ENCODE data around the gene DDX25.

DDX25 gene

DNA sequence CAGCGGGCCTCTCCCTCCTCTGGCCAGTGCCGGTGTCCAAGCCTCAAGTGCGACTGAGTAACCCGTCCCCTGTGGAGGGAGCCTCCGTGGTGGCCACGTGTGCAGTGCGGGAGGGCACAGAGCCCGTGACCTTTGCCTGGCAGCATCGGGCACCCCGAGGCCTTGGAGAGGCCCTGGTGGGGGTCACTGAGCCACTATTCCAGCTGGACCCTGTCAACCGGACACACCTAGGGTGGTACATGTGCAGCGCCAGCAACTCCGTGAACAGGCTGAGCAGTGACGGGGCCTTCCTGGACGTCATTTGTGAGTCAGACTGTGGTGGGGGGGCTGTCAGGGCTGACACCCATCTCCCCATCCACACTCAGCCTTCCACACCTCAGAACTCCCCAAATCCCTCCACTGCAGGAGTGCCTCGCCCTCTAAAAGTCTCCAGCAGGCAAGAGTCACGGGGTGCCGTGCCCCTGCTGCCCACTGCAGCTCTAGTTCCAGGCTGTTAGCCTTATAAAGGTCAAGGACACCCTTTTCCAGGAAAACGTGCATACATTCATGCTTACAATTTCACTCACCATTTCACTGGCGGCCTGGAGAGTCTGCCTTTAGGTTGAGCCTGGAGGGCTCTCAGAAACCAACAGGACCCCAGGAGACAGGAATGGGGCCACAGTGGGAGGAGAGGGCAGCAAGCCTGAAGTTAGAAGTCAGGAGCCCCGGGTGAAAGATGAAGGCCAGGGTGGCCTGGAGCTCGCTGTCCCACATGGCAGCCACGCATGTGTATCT lies 44.2 kb downstream of the DDX25 start:
- TF ChIP-seq EZH2 (IDR thresholded peaks at IDR 0.05; ENCODE audit: borderline replicate concordance, low read length), result no peak
- TF ChIP-seq, protein P1, sequence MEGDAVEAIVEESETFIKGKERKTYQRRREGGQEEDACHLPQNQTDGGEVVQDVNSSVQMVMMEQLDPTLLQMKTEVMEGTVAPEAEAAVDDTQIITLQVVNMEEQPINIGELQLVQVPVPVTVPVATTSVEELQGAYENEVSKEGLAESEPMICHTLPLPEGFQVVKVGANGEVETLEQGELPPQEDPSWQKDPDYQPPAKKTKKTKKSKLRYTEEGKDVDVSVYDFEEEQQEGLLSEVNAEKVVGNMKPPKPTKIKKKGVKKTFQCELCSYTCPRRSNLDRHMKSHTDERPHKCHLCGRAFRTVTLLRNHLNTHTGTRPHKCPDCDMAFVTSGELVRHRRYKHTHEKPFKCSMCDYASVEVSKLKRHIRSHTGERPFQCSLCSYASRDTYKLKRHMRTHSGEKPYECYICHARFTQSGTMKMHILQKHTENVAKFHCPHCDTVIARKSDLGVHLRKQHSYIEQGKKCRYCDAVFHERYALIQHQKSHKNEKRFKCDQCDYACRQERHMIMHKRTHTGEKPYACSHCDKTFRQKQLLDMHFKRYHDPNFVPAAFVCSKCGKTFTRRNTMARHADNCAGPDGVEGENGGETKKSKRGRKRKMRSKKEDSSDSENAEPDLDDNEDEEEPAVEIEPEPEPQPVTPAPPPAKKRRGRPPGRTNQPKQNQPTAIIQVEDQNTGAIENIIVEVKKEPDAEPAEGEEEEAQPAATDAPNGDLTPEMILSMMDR (IDR thresholded peaks at IDR 0.05; ENCODE audit: low read length), result no peak
- no peaks in the 10 kb centered on the region for H4K20me1 ChIP-seq (ENCODE audit: insufficient read depth, low read length)
- H3K79me2 ChIP-seq (ENCODE audit: insufficient read depth, low read length), result no peaks in the 10 kb centered on the region

GRCh38 chr11:125949271-125950177 lies 45.2 kb downstream of the DDX25 start:
- Histone ChIP-seq H3K36me3 (ENCODE audit: insufficient read depth, low read length) (no peaks in the 10 kb centered on the region), H3K9me3 (ENCODE audit: low read length) (no peaks in the 10 kb centered on the region), H3F3A (ENCODE audit: insufficient read depth, low read length) (no peaks in the 10 kb centered on the region), H3K9ac (ENCODE audit: low read length) (no peak overlapping the region), H3K4me3 (ENCODE audit: low read depth, low read length, poor library complexity, severe bottlenecking) (no peak overlapping the region), H3K27me3 (ENCODE audit: insufficient read depth, low read length) (no peaks in the 10 kb centered on the region), H3K4me1 (ENCODE audit: insufficient read depth, low read length, severe bottlenecking) (no peaks in the 10 kb centered on the region), H3K79me2 (ENCODE audit: insufficient read depth, low read length) (no peaks in the 10 kb centered on the region), H2AFZ (ENCODE audit: low read length) (no peak overlapping the region), H3K27ac (ENCODE audit: low read depth, low read length, poor library complexity, severe bottlenecking) (no peak overlapping the region), H3K4me2 (ENCODE audit: low read length) (no peak overlapping the region), H4K20me1 (ENCODE audit: insufficient read depth, low read length) (no peaks in the 10 kb centered on the region), H3K9me2 (ENCODE audit: low read depth, low read length) (no peaks in the 10 kb centered on the region)
- TF ChIP-seq, protein P1 (IDR thresholded peaks at IDR 0.05; ENCODE audit: low read length), result no peak
- TF ChIP-seq EZH2 (IDR thresholded peaks at IDR 0.05; ENCODE audit: borderline replicate concordance, low read length), result no peak

More for the DNA sequence above, 44.2 kb downstream of the DDX25 start:
- Histone ChIP-seq H3F3A (ENCODE audit: insufficient read depth, low read length) (no peaks in the 10 kb centered on the region), H3K4me1 (ENCODE audit: insufficient read depth, low read length, severe bottlenecking) (no peaks in the 10 kb centered on the region), H3K4me2 (ENCODE audit: low read length) (no peak overlapping the region), H3K9me3 (ENCODE audit: low read length) (no peaks in the 10 kb centered on the region), H3K4me3 (ENCODE audit: low read depth, low read length, poor library complexity, severe bottlenecking) (no peak overlapping the region), H2AFZ (ENCODE audit: low read length) (no peak overlapping the region), H3K9ac (ENCODE audit: low read length) (no peak overlapping the region), H3K9me2 (ENCODE audit: low read depth, low read length) (no peaks in the 10 kb centered on the region), H3K27ac (ENCODE audit: low read depth, low read length, poor library complexity, severe bottlenecking) (no peak overlapping the region), H3K27me3 (ENCODE audit: insufficient read depth, low read length) (no peaks in the 10 kb centered on the region), H3K36me3 (ENCODE audit: insufficient read depth, low read length) (no peaks in the 10 kb centered on the region)

GRCh38 chr11:125950178-125950490 lies 45.8 kb downstream of the DDX25 start:
- H2AFZ ChIP-seq (ENCODE audit: low read length), result no peak overlapping the region
- TF ChIP-seq, protein P1 (IDR thresholded peaks at IDR 0.05; ENCODE audit: low read length), result no peak
- no peak for TF ChIP-seq EZH2 (IDR thresholded peaks at IDR 0.05; ENCODE audit: borderline replicate concordance, low read length)
- H3K79me2 ChIP-seq (ENCODE audit: insufficient read depth, low read length), result no peaks in the 10 kb centered on the region
- H3K27me3 ChIP-seq (ENCODE audit: insufficient read depth, low read length), result no peaks in the 10 kb centered on the region
- no peak overlapping the region for H3K9ac ChIP-seq (ENCODE audit: low read length)
- H4K20me1 ChIP-seq (ENCODE audit: insufficient read depth, low read length), result no peaks in the 10 kb centered on the region
- H3K4me3 ChIP-seq (ENCODE audit: low read depth, low read length, poor library complexity, severe bottlenecking), result no peak overlapping the region
- no peaks in the 10 kb centered on the region for H3F3A ChIP-seq (ENCODE audit: insufficient read depth, low read length)
- no peak overlapping the region for H3K4me2 ChIP-seq (ENCODE audit: low read length)
- no peaks in the 10 kb centered on the region for H3K36me3 ChIP-seq (ENCODE audit: insufficient read depth, low read length)
- no peaks in the 10 kb centered on the region for H3K9me3 ChIP-seq (ENCODE audit: low read length)
- H3K4me1 ChIP-seq (ENCODE audit: insufficient read depth, low read length, severe bottlenecking), result no peaks in the 10 kb centered on the region
- H3K27ac ChIP-seq (ENCODE audit: low read depth, low read length, poor library complexity, severe bottlenecking), result no peak overlapping the region
- H3K9me2 ChIP-seq (ENCODE audit: low read depth, low read length), result no peaks in the 10 kb centered on the region
